ENCODE results near the gene BCHE. TPM values are rescaled to one million over a fixed set of nuclear protein-coding genes. Genes with fewer than 3 reads are reported as not detected.

The BCHE gene
- polyA plus RNA-seq, 3 donors: not detected

DNA sequence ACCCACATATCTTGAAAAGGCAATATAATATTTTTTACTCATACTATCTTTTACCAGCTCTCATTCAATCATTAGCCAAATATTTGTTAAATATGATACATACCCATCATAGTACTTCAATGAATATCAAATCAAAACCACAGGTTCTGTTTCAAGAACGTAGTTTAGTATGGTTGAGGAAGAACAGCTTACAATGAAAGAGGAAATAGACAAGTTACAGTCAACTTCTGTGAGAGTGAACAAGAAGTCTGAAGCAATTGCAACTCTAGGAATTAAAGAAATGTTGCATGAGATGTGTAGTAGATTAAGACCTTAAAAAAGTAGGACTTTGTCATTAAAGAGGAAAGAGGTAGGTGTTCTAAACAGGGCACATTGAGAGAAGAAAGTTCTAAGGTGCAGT is 9.3 kb downstream of the BCHE start:
- TF ChIP-seq, protein P1, sequence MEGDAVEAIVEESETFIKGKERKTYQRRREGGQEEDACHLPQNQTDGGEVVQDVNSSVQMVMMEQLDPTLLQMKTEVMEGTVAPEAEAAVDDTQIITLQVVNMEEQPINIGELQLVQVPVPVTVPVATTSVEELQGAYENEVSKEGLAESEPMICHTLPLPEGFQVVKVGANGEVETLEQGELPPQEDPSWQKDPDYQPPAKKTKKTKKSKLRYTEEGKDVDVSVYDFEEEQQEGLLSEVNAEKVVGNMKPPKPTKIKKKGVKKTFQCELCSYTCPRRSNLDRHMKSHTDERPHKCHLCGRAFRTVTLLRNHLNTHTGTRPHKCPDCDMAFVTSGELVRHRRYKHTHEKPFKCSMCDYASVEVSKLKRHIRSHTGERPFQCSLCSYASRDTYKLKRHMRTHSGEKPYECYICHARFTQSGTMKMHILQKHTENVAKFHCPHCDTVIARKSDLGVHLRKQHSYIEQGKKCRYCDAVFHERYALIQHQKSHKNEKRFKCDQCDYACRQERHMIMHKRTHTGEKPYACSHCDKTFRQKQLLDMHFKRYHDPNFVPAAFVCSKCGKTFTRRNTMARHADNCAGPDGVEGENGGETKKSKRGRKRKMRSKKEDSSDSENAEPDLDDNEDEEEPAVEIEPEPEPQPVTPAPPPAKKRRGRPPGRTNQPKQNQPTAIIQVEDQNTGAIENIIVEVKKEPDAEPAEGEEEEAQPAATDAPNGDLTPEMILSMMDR (IDR thresholded peaks at IDR 0.05): no peak
- no peaks in the 10 kb centered on the region for H3K79me2 ChIP-seq (ENCODE audit: insufficient read depth, low read length)
- H3K4me1 ChIP-seq (ENCODE audit: control insufficient read depth in 1 of 2, insufficient read depth in 2 of 2, low read length in 2 of 2): no peaks in the 10 kb centered on the region
- no peaks in the 10 kb centered on the region for H4K20me1 ChIP-seq (ENCODE audit: insufficient read depth, low read length)
- H3K4me1 Mint-ChIP-seq: no peaks in the 10 kb centered on the region
- no peak overlapping the region for H3K27ac Mint-ChIP-seq
- DNase-seq: no peak
- H3K27me3 ChIP-seq (ENCODE audit: control insufficient read depth in 2 of 2, insufficient read depth in 2 of 2, low read length in 2 of 2): no peaks in the 10 kb centered on the region
- H3K9ac ChIP-seq (ENCODE audit: insufficient read depth, low read length, poor library complexity, severe bottlenecking): no peak overlapping the region
- intact Hi-C loops (cut with micrococcal nuclease): no loop called here
- no peak overlapping the region for H2AFZ ChIP-seq (ENCODE audit: insufficient read depth, low read depth, low read length, poor library complexity, severe bottlenecking)
- no peak overlapping the region for H3K4me3 ChIP-seq (replicated peaks in 1 of 3; ENCODE audit: low read depth in 2 of 3, low read length in 3 of 3)
- no peaks in the 10 kb centered on the region for H3K27me3 Mint-ChIP-seq (ENCODE audit: low read depth in 3 of 3)
- no peak overlapping the region for H3K4me2 ChIP-seq (replicated peaks; ENCODE audit: extremely low read depth, low read length, poor library complexity, severe bottlenecking)
- peaks cover 0 to 3% (median 0%) of the 10 kb centered on the region in 7 donors for H3K9me3 Mint-ChIP-seq
- H3K27ac ChIP-seq (ENCODE audit: low read depth in 1 of 2, low read length in 2 of 2): no peak overlapping the region
- no peaks in the 10 kb centered on the region for H3K36me3 ChIP-seq (replicated peaks in 1 of 2; ENCODE audit: control insufficient read depth in 1 of 2, insufficient read depth in 2 of 2, low read length in 2 of 2)
- H3K36me3 Mint-ChIP-seq: no peaks in the 10 kb centered on the region
- 0% methylated on average over 1 of the region's 1 CpG for WGBS (ENCODE audit: insufficient coverage)
- H3K9me3 ChIP-seq (replicated peaks in 1 of 2; ENCODE audit: control insufficient read depth in 1 of 2, insufficient read depth in 1 of 2, low read length in 2 of 2): no peaks in the 10 kb centered on the region
- H3K4me3 Mint-ChIP-seq: no peak overlapping the region

DNA sequence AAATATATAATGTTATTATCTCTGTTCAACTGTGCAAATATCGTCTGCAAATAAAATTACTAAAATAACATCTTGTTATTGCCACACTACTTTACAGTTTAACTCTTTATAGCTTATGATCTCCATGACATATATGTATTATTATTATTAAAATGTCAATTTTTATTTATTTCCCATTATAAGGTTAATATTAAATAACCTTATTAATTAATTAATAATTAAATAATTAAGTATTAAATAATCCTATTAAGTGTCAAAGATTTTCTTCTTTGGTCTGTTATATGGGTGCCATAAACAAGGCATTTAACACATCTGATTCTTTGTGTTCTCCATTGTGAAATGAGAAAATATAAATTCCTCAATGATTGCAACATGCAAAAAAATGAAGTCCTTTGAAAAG is 10.0 kb downstream of the BCHE start:
- Histone ChIP-seq H3K27ac (ENCODE audit: low read depth in 1 of 2, low read length in 2 of 2) (no peak overlapping the region), H3K9me3 (replicated peaks in 1 of 2; ENCODE audit: control insufficient read depth in 1 of 2, insufficient read depth in 1 of 2, low read length in 2 of 2) (no peaks in the 10 kb centered on the region), H3K4me1 (ENCODE audit: control insufficient read depth in 1 of 2, insufficient read depth in 2 of 2, low read length in 2 of 2) (no peaks in the 10 kb centered on the region), H3K27me3 (ENCODE audit: control insufficient read depth in 2 of 2, insufficient read depth in 2 of 2, low read length in 2 of 2) (no peaks in the 10 kb centered on the region), H2AFZ (ENCODE audit: insufficient read depth, low read depth, low read length, poor library complexity, severe bottlenecking) (no peak overlapping the region), H4K20me1 (ENCODE audit: insufficient read depth, low read length) (no peaks in the 10 kb centered on the region), H3K4me3 (replicated peaks in 1 of 3; ENCODE audit: low read depth in 2 of 3, low read length in 3 of 3) (no peak overlapping the region), H3K36me3 (replicated peaks in 1 of 2; ENCODE audit: control insufficient read depth in 1 of 2, insufficient read depth in 2 of 2, low read length in 2 of 2) (no peaks in the 10 kb centered on the region), H3K4me2 (replicated peaks; ENCODE audit: extremely low read depth, low read length, poor library complexity, severe bottlenecking) (no peak overlapping the region), H3K79me2 (ENCODE audit: insufficient read depth, low read length) (no peaks in the 10 kb centered on the region), H3K9ac (ENCODE audit: insufficient read depth, low read length, poor library complexity, severe bottlenecking) (no peak overlapping the region)
- Mint-ChIP-seq H3K27me3 (ENCODE audit: low read depth in 3 of 3) (no peaks in the 10 kb centered on the region), H3K9me3 (peaks cover 0 to 3% (median 0%) of the 10 kb centered on the region in 7 donors), H3K4me1 (no peaks in the 10 kb centered on the region), H3K4me3 (no peak overlapping the region), H3K27ac (no peak overlapping the region), H3K36me3 (no peaks in the 10 kb centered on the region)
- DNase-seq: no peak
- no CpG with 5 or more reads among the region's 1 CpG for WGBS (ENCODE audit: insufficient coverage)
- TF ChIP-seq, protein P1 (IDR thresholded peaks at IDR 0.05): no peak
- intact Hi-C loops (cut with micrococcal nuclease): no loop called here

Data from CD14-positive monocyte (primary cell).